LoVo (cell line): ENCODE data around the gene AXDND1.
"Not testable (repeated sequence)": the region's sequence is repeated elsewhere in the genome, so short reads cannot be mapped to it uniquely, and the experiment has no call there.

Experiments
- DNase-seq: peaks from one replicate; pipeline ENCODE4 v3.0.0-alpha.2; 2016; ENCODE audit warnings: low spot score

Gene AXDND1

DNA sequence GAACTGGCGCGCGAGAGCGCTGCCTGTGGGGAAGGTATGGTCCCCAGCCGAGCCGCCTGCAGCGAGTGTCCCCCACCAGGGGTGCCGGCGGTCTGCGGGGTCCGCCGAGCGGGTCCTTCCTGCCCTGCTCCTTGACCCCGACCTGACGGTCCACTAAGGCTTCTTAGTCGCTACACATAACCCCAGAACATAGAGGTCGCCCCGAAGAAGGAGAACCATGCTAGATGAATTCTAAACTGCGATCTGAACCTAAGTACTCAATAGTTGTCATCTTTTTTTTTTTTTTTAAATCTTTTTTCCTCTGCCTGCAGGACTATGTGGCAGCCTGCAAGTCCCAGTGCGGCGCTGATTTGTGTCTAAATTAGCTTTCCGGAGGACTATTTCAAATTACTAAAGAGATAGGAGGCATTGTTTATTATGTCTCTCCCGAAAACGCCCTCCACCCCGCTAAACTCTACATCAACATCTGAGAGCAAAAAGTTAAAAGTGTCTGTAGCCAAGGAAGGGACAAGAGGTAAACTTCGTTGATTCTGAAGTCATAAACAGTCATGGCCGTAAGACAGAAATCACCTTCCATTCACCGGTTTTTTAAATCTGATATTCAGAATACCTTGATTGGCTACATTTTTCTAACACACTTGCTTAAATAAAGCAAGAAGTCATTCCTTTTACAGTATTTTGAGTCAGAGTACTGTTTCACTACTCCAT, 476 bp downstream of the AXDND1 start:
- no peak for DNase-seq

DNA sequence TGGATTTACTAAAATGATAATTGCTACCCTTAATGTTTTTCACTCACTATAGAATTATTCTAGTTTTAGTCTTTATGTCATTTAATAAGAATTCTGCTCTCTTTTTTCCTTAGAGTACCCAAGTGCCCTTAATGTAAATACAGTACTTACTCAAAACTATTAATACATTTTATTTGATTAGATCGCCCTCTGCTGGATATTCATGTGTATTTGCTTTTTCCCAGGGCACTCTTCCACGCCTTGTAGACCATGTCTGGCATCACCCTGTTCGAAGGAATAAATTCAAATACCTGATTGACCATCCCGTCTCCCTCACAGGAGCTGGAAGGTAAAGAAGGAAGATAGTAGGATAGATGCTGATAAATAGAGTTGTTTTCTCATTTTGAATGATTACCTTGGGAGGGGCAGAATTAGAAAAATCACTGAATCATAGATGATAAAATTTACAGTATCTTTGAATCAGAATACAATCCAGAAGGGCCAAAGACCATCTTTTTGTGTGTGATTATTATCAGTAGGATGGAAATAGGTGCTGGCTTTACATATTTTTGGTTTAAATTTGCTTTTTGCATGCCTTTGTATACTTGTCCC, 4.1 kb downstream of the AXDND1 start:
- DNase-seq = peak; percentile 78

DNA sequence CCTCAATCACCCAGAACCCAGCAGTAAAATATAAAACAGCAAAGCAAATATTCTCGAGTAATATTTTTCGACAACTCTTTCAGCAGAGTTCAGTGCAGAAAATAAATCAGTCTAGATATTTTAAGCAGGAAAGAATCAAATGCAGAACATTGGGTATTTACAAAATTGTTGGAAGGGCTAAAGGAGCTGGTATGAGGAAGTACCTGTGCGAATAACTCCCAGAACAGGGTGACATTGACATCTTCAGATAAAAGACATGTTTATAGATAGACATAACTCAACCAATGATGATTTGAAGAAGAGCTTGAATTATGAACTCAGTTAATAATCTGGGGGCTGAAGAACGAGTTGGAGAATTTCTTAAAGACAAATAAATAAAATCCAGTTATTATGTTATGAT, 6.4 kb downstream of the AXDND1 start:
- DNase-seq = no peak

DNA sequence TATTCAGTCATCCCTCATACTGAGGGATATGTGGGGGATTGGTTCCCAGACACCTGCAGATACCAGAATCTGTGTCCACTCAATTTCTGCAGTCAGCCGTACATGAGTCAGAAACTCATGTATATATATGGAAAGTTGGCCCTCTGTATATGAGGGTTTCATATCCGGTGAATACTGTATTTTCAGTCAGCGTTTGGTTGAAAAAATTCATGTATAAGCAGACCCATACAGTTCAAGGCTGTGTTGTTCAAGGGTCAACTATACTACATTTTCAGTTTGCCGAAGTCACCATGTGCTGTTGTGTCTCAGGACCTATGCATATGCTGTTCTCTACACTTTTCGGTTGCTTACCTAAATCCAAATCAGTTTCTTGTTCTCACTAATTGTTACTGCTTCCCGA, 10.5 kb downstream of the AXDND1 start:
- DNase-seq = no peak

DNA sequence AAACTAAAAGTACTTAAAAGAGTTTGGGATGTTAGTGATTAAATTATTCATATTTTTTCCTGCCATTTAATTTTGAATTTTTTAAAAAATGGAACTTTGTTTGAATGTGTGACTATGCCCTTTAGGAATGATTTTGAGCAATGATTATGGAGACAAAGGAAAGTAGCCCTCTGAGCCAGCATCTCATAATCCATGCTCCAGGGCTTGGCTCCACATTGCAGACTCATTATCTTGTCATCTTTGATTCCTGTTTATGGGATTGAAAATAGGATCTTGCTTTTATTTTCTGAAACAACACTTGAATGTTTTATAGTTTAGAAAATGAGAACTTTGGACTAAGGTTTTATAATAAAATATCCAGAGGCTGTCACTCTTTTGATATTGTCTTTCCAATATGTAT, 14.5 kb downstream of the AXDND1 start:
- DNase-seq = no peak

DNA sequence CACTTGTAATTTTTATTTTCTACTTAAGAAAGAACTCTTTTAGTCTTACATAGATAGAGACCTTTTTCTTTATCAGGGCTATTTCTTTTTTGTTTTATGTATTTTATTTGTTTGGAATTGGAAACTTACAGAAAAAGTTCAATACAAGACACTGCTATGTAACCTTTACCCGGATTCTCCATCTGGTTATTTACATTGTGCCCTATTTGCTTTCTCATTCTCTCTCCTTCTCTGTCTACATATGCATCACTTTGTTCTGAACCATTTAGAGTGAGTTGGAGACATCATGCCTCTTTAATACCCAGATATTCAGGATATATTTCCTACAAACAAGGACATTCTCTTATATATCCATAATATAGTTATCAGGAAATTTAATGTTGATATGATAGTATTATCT, 18.3 kb downstream of the AXDND1 start:
- DNase-seq = no peak

DNA sequence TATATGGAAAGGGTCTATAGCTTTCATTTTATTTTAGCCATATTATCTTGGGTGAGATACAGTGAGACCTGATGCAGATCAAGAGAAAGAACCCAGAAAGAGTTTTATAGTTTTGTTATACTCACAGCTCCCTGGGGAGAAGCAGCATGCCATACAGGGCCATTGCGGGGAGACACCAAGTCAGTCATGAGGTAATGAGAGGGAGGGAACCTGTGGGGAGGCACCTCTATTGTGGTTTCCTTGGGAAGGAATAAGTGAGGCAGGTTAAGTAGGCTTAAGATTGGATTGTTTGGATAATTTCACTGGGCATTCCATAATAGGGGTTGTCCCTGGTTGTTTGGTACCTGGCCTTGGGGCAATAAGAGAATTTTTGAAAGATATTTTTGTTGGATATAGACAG, 19.7 kb downstream of the AXDND1 start:
- DNase-seq = no peak

DNA sequence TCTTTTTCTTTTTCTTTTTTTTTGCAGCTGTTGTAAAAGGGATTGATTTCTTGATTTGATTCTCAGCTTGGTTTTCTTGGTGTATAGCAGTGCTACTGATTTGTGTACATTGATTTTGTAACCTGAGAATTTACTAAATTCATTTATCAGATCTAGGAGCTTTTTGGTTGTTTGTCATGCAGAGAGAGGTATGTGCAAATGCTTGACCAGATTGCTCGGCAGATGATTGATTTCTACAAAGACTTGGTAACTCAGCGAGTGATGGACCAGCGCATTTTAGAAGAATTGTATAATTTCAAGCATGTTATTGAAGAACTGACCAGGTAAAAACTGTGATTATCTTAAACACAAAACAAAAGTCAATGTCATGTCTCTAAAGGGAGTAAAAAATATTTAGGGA, 27.9 kb downstream of the AXDND1 start:
- DNase-seq = no peak

DNA sequence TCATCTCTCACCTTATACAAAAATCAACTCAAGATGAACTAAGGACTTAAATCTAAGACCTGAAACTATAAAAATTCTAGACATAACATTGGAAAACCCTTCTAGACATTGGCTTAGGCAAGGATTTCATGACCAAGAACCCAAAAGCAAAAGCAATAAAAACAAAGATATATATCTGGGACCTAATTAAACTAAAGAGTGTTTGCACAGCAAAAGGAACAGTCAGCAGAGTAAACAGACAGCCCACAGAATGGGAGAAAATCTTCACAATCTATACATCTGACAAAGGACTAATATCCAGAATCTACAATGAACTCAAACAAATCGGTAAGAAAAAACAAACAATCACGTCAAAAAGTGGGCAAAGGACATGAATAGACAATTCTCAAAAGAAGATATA, 33.6 kb downstream of the AXDND1 start:
- not testable (repeated sequence) for DNase-seq

DNA sequence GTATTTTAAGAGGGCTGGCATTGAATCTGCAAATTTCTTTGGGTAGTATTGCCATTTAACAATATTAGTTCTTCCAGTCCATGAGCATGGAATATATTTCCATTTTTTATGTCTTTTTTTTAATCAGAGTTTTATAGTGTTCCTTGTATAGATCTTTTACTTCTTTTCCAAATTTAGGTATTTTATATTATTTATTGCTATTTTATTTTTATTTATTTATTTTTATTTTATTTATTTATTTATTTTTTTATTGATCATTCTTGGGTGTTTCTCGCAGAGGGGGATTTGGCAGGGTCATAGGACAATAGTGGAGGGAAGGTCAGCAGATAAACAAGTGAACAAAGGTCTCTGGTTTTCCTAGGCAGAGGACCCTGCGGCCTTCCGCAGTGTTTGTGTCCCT, 52.0 kb downstream of the AXDND1 start:
- DNase-seq = not testable (repeated sequence)

DNA sequence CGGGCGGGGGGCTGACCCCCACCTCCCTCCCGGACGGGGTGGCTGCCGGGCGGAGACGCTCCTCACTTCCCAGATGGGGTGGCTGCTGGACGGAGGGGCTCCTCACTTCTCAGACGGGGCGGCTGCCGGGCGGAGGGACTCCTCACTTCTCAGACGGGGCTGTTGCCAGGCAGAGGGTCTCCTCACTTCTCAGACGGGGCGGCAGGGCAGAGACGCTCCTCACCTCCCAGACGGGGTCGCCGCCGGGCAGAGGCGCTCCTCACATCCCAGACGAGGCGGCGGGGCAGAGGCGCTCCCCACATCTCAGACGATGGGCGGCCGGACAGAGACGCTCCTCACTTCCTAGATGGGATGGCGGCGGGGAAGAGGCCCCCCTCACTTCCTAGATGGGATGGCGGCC, 52.9 kb downstream of the AXDND1 start:
- not testable (repeated sequence) for DNase-seq

DNA sequence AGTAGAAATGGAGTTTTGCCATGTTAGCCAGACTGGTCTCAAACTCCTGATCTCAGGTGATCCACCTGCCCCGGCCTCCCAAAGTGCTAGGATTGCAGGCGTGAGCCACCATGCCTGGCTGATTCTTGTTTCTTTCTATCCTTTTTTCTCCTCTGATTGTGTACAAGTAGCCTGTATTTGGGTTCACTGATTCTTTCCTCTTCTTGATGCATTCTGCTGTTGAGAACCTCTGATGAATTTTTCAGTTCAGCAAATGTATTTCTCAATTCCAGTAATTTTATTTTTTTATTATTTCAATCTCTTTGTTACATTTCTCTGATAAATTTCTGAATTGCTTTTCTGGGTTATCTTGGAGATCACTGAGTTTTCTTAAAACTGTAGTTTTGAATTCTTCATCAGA, 58.8 kb downstream of the AXDND1 start:
- DNase-seq = no peak

DNA sequence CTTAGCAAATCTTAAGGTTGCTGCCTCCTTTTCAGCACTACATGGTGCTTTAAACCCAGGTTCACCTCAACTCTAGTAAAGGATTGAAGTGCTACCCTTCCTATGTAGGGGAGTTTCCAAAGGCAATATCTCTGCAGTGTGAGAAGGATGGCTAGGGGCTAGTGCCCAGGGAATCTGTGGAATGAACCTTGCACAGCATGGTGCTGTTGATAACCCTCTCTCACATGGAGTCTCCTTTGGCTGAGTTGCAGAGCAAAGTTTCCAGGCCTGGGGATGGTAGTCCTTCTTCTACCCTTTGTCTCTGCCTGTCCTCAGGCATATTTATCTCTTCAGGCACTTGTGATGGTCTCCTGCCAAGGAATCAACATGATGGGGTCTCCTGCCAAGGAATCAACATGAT, 59.4 kb downstream of the AXDND1 start:
- no peak for DNase-seq

DNA sequence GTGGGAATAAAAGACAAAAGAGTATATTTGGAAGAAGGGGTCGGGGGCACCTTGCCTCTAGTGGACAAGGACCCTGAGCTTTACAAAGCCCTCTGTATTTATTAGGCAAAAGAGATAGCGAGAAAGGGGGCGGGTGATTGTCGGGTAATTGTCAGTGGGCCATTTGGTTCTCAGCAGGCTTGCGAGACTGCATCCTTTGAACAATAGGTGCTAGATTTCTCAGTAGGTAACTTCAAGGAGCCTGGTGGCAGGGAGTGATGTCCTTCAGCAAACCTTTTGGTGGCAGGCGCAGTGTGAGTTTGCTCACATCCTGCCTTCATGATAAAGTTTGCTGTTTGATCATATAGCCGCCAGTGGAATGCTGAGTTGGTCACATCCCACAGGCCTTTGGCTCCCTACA, 71.4 kb downstream of the AXDND1 start:
- DNase-seq = no peak

DNA sequence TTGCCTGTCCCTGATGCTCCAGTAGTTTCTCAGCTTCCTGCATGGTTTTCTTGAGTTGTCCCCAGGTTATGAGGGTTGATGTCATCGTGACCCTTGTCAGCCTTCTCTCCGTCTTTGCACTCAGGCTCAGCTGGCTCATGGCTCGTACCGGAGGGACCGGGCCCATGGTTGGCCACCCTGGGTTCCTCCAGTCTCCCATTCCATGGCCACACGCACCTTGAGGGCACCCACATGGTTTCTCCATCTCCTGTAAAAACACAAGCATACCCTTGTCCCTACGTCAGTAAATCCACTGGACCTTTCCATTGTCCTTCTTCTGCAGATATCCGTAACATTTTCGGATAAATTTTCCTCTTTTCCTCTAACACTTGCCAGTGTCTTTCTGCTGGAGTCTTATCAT, 73.9 kb downstream of the AXDND1 start:
- DNase-seq = not testable (repeated sequence)

DNA sequence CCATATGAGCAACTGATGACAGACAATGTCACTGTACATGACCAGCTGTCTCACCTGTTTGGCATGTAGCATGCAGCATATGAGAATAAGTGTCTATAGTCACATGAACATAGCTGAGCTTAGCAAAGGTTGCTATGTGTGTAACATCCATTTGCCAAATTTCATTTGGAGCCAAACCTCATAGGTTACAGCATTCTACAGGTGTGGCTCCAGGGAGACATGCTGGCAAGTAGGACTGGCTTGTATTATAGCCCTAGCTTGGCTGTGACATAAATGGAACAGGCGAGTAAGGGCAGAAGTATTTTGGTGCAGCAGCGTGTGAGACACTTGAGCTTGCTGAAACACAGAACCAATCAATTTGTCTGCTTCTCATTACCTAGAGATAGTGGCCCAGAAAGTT, 74.5 kb downstream of the AXDND1 start:
- not testable (repeated sequence) for DNase-seq

DNA sequence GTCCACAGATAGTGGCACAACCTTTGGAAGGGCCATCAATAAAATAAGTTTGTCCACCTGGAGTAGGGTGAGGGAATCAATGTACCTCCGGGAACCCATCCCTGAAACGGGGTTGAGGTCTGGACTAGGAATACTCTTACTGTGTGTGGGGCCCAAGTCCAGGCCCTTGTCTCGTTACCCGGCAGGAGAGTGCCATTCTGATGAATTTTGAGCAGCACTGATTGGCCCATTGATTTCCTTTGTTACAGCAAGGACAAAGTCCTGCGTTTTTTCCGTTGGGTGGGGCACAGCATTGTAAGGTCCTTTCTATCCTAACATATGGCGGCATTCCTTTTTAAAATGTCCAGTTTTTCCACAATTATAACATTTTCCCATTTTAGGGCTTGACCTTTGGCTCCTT, 75.2 kb downstream of the AXDND1 start:
- no peak for DNase-seq

DNA sequence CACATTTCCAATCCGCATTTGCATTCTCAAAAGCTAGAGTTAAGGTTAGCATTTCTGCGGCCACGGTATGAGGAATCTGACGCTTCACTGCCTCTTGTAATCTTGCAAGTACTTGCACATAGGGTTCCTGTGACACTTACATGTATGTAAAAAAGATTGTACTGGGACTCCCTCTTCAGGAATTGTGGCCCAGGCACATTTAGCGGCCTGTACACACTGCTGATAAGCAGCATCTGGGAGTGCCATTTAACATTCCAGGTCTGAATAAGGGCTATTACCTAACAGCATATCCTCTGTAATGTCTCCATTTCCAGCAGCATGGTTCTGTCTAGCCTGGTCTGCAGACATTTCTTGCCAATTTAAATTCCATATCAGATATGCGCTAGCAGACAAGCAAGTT, 75.7 kb downstream of the AXDND1 start:
- DNase-seq = no peak

DNA sequence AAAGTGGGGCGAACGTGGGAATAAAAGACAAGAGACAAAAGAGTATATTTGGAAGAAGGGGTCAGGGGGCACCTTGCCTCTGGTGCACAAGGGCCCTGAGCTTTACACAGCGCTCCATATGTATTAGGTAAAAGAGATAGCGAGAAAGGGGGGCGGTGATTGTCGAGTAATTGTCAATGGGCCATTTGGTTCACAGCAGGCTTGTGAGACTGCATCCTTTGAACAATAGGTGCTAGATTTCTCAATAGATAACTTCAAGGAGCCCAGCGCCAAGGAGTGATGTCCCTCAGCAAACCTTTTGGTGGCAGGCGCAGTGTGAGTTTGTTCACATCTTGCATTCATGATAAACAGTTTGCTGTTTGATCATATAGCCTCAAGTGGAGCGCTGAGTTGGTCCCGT, 77.1 kb downstream of the AXDND1 start:
- not testable (repeated sequence) for DNase-seq

DNA sequence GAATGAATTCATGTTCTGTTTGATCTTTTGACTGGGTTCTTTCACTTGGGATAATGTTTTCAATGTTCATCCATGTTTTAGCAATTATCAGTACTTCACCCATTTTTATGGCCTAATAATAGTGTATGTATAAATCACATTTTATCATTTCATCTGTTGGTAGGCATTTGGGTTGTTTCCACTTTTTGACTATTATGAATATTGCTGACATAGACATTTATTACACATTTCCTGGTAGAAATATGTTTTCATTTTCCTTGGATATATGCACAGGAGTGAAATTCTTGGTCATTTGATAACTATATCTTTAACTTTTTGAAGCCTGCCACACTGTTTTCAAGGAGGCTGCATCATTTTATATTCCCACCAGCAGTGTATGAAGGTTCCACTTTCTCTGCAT, 79.8 kb downstream of the AXDND1 start:
- no peak for DNase-seq

DNA sequence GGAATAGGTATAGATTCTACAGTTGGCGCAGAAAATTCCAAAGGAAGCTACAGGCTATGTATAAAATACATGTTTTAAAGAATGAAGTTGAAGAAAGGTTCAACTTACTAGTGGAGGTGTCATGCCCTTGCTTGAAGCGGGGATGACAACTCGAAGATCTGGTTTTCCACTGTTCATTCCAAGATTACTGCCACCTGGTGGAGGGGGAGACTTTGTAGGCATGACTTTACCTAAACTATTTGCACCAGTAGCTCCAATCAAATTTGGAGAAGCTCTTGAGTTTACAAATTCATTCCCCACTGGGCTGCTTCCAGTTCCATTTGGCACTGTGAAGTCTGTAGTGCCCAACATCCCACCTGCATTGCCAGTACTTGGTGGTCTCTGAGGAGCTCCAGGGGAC, 81.7 kb downstream of the AXDND1 start:
- no peak for DNase-seq

DNA sequence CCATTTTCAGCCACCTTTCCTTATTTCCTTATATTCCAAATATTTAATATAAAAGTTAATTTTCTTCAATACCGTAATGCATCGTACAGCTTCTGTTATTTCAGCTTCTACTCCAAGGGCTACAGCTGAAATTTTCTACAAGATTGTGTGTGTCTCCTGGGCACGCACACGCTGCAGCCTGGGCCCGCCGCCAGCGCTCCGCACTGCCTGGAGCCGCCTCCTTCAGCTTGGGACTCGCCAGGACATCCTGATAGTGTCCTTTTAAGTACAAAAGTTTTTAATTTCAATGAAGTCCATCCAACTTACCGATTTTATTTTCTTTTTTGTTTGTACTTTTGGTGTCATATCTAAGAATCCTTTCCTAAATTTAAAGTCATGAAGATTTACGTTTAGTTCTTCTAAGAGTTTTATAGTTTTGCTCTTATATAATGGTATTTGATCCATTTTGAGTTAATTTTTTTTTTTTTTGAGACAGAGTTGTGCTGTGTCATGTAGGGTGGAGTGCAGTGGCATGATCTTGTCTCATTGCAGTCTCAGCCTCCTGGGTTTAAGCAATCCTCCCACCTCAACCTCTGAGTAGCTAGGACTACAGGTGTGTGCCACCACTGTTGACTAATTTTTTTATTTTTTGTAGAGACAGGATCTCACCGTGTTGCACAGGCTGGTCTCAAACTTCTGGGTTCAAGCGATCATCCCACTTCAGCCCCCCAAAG, 82.8 kb downstream of the AXDND1 start:
- DNase-seq = no peak

DNA sequence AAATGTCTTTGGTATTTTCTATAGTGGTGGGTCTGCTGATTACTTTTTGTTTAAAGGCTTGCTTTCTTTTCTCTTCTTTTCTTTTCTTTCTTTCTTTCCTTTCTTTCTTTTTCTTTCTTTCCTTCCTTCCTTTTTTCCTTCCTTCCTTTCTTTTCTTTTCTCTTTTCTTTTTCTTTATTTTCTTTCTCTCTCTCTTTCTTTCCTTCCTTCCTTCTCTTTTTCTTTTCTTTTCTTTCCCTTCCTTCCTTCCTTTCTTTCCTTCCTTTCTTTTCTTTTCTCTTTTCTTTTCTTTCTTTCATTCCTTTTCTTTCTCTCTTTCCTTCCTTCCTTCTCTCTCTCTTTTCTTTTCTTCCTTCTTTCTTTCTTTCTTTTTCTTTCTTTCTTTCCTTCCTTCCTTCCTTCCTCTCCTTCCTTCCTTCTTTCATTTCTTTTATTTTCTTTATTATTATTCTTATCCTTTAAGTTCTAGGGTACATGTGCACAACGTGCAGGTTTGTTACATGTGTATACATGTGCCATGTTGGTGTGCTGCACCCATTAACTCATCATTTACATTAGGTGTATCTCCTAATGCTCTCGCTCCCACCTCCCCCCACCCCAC, 93.9 kb downstream of the AXDND1 start:
- DNase-seq = not testable (repeated sequence)
